CD8-positive, alpha-beta memory T cell (primary cell): ENCODE results near the gene PLEKHA6. TPM values are rescaled to one million over a fixed set of nuclear protein-coding genes. Genes with fewer than 3 reads are reported as not detected.

Experiments
- CTCF ChIA-PET: fragments of 350-600 bp; sonication (Branson Sonifier 250); formaldehyde crosslinking; loops from one replicate; lab custom pipeline; 2021; ENCODE audit warnings: antibody characterized with exemption; lab: Charles Lee
- POLR2A ChIA-PET: fragments of 350-600 bp; sonication (Branson Sonifier 250); formaldehyde crosslinking; loops from one replicate; lab custom pipeline; 2021; ENCODE audit warnings: antibody characterized with exemption; lab: Charles Lee
- DNase-seq, 5 donors: peaks; one replicate each; pipeline versions ENCODE4 v3.0.0 to v3.0.0-alpha.2; 2020 to 2022; ENCODE audit warnings: mixed read lengths in 1 of 5
- H3K27ac ChIP-seq: one replicate; pipeline ENCODE4 v1.7.0; 2013; ENCODE audit warnings: low read depth, mild to moderate bottlenecking, low read length, moderate library complexity
- H3K27me3 ChIP-seq: 2 replicates; pipeline ENCODE4 v1.7.0; 2013; ENCODE audit warnings: low read length, mild to moderate bottlenecking; ENCODE audit not compliant: insufficient read depth, poor library complexity, severe bottlenecking
- H3K36me3 ChIP-seq: 2 replicates; pipeline ENCODE4 v1.7.0; 2013; ENCODE audit warnings: mild to moderate bottlenecking, low read length, moderate library complexity; ENCODE audit not compliant: insufficient read depth
- H3K4me1 ChIP-seq: 2 replicates; pipeline ENCODE4 v1.7.0; 2013; ENCODE audit warnings: mild to moderate bottlenecking, low read length, moderate library complexity; ENCODE audit not compliant: insufficient read depth
- H3K4me3 ChIP-seq: 2 replicates; pipeline ENCODE4 v1.7.0; 2013; ENCODE audit warnings: mild to moderate bottlenecking, low read length
- H3K9me3 ChIP-seq: 2 replicates; pipeline ENCODE4 v1.7.0; 2013; ENCODE audit warnings: mild to moderate bottlenecking, low read length
- H3K27ac Mint-ChIP-seq, 8 donors: one replicate each; pipeline ENCODE4 v1.8.0; 2020 to 2021; ENCODE audit warnings: mixed read lengths in 8 of 8, mild to moderate bottlenecking in 6 of 8, inconsistent platforms in 3 of 8, moderate library complexity in 3 of 8
- H3K27me3 Mint-ChIP-seq, 2 donors: one replicate each; pipeline ENCODE4 v1.8.0; 2020 to 2021; ENCODE audit warnings: mixed read lengths in 2 of 2, mild to moderate bottlenecking in 1 of 2, moderate library complexity in 1 of 2
- H3K36me3 Mint-ChIP-seq, 3 donors: one replicate each; pipeline ENCODE4 v1.8.0; 2020 to 2021; ENCODE audit warnings: mixed read lengths in 3 of 3, inconsistent platforms in 1 of 3, mild to moderate bottlenecking in 1 of 3
- H3K4me1 Mint-ChIP-seq, 3 donors: one replicate each; pipeline ENCODE4 v1.8.0; 2020 to 2021; ENCODE audit warnings: mixed read lengths in 3 of 3, inconsistent platforms in 1 of 3, mild to moderate bottlenecking in 1 of 3
- H3K4me3 Mint-ChIP-seq, 7 donors: one replicate each; pipeline ENCODE4 v1.8.0; 2020 to 2021; ENCODE audit warnings: mixed read lengths in 7 of 7, mild to moderate bottlenecking in 6 of 7, moderate library complexity in 4 of 7, inconsistent platforms in 2 of 7
- H3K9me3 Mint-ChIP-seq, 5 donors: one replicate each; pipeline ENCODE4 v1.8.0; 2020 to 2022; ENCODE audit warnings: mixed read lengths in 5 of 5, mild to moderate bottlenecking in 3 of 5, moderate library complexity in 2 of 5, inconsistent platforms in 1 of 5
- polyA plus RNA-seq: library from polyadenylated mRNA; unstranded; fragments of 300-500 nt; fragmentation: Illumina TruSeq; gene quantifications from one replicate; pipeline ENCODE4 v1.2.3, GENCODE V29; 2021
- total RNA-seq, 2 experiments: library from RNA; stranded (reverse); gene quantifications; one replicate each; pipeline ENCODE4 v1.2.3, GENCODE V29; 2021

PLEKHA6 gene
- total and polyA plus RNA-seq, 3 experiments from 2014 or later, result 0.09 to 0.13 TPM; not detected in 1

DNA sequence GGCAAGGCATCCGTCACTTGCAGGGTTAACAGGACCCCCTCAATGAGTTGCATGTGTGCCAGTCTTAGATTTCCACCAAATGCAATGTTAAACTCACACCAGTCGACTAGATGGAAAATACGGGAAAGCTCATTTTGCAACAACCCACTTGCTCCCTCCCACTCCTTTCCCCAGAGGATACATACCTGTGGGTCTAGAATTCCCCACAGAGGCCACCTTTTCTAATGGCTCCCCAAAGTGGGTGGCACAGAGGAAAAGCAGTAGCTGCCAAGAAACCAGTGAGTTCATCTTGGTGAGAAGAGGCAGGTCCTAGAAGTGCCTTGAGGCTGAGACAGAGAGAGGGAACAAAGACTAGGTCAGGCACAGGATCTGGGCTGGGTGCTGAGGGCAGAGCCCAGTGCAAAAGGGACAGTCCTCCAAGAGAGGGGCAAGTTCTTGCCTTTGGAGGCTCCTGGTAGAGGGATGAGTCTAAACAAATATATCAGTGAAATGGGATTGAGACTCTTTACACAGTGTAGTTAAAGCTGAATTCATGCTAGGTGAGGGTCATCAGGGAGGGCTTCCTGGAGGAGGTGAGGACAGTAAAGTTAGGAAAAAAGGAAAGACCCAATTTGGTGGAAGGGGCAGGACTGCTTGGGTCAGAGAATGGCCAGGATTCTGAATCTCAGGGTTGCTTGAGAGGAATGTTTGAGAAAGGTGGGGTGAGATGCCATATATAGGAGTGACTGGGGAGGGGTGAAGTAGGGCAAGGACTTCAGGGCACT, 167.0 kb downstream of the PLEKHA6 start:
- no peaks in the 10 kb centered on the region for H3K36me3 Mint-ChIP-seq
- Histone ChIP-seq H3K36me3 (no peaks in the 10 kb centered on the region), H3K4me3 (no peak overlapping the region), H3K9me3 (no peaks in the 10 kb centered on the region), H3K27ac (no peak overlapping the region), H3K4me1 (no peaks in the 10 kb centered on the region), H3K27me3 (peaks cover 15% of the 10 kb centered on the region)
- H3K27ac Mint-ChIP-seq, result peak overlapping the region in 2 of 8 donors; percentile 31 to 39
- H3K27me3 Mint-ChIP-seq, result peaks cover 30 to 59% of the 10 kb centered on the region in 2 donors
- ChIA-PET CTCF (interaction anchor here (1.6 to 4.5 kb wide), 2 partner anchors 14 to 170 kb away, joined by 3 to 15 read pairs; no protein-coding TSS in a partner anchor), POLR2A (no interaction called here)
- no peak overlapping the region for H3K4me3 Mint-ChIP-seq
- no peaks in the 10 kb centered on the region for H3K9me3 Mint-ChIP-seq
- peaks cover 14 to 31% (median 24%) of the 10 kb centered on the region in 3 donors for H3K4me1 Mint-ChIP-seq
- DNase-seq, result no peak

DNA sequence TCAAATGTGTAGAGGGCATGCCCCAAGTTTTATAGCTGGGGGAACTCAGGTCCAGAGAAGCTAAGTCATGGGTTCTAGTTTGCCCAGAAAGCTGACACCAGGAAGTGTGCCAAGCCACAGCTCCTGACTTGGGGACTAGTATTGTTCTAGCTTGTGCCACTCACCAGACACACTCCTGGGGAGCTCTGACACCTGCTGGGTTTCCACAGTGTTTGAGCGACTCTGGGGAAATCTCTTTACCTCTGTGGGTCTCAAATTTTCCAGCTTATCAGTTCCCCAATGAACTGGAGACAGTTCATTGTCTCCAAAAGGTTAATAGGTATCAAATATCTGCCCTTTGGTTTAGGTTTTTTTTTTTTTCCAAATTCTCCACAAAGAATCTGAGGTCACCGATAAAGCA, 167.7 kb downstream of the PLEKHA6 start:
- CTCF ChIA-PET, result interaction anchor here (4.5 kb wide), 1 partner anchor 14 kb away, joined by 15 read pairs; no protein-coding TSS in a partner anchor
- POLR2A ChIA-PET, result no interaction called here
- Mint-ChIP-seq H3K9me3 (no peaks in the 10 kb centered on the region), H3K27me3 (peaks cover 32 to 63% of the 10 kb centered on the region in 2 donors), H3K4me1 (peaks cover 14 to 31% (median 24%) of the 10 kb centered on the region in 3 donors), H3K4me3 (no peak overlapping the region), H3K27ac (no peak overlapping the region), H3K36me3 (no peaks in the 10 kb centered on the region)
- no peaks in the 10 kb centered on the region for H3K9me3 ChIP-seq
- H3K4me1 ChIP-seq, result no peaks in the 10 kb centered on the region
- no peak for DNase-seq
- H3K36me3 ChIP-seq, result no peaks in the 10 kb centered on the region
- no peak overlapping the region for H3K27ac ChIP-seq
- H3K27me3 ChIP-seq, result peaks cover 16% of the 10 kb centered on the region
- no peak overlapping the region for H3K4me3 ChIP-seq

DNA sequence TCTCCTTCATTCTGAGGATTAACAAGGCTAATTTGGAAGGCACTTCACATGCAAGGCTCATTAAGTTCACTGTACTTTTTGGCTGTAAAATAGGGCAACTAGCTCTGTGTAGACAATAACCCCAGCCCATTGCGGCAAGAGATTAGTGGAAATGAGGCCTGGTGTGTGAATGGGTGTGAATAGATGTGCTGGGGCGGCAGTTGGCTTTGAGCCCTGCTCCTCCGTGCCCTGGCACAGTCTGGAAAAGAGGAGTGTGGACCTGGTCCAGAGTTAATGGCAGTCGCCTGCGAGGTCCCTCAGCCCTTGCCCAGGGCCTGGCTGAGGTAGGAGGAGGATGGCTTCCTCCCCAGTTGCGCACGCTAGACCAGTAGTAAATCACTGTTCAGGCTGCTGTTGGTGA, 168.3 kb downstream of the PLEKHA6 start:
- Histone ChIP-seq H3K36me3 (no peaks in the 10 kb centered on the region), H3K27ac (no peak overlapping the region), H3K4me3 (no peak overlapping the region), H3K27me3 (peaks cover 20% of the 10 kb centered on the region), H3K4me1 (no peaks in the 10 kb centered on the region), H3K9me3 (no peaks in the 10 kb centered on the region)
- CTCF ChIA-PET, result interaction anchor here (0.9 to 4.5 kb wide), 2 partner anchors 15 to 172 kb away, joined by 3 to 15 read pairs; no protein-coding TSS in a partner anchor
- no peak overlapping the region for H3K4me3 Mint-ChIP-seq
- POLR2A ChIA-PET, result no interaction called here
- peaks cover 14 to 31% (median 22%) of the 10 kb centered on the region in 3 donors for H3K4me1 Mint-ChIP-seq
- H3K9me3 Mint-ChIP-seq, result no peaks in the 10 kb centered on the region
- H3K27me3 Mint-ChIP-seq, result peaks cover 35 to 68% of the 10 kb centered on the region in 2 donors
- no peak overlapping the region for H3K27ac Mint-ChIP-seq
- no peak for DNase-seq
- no peaks in the 10 kb centered on the region for H3K36me3 Mint-ChIP-seq

DNA sequence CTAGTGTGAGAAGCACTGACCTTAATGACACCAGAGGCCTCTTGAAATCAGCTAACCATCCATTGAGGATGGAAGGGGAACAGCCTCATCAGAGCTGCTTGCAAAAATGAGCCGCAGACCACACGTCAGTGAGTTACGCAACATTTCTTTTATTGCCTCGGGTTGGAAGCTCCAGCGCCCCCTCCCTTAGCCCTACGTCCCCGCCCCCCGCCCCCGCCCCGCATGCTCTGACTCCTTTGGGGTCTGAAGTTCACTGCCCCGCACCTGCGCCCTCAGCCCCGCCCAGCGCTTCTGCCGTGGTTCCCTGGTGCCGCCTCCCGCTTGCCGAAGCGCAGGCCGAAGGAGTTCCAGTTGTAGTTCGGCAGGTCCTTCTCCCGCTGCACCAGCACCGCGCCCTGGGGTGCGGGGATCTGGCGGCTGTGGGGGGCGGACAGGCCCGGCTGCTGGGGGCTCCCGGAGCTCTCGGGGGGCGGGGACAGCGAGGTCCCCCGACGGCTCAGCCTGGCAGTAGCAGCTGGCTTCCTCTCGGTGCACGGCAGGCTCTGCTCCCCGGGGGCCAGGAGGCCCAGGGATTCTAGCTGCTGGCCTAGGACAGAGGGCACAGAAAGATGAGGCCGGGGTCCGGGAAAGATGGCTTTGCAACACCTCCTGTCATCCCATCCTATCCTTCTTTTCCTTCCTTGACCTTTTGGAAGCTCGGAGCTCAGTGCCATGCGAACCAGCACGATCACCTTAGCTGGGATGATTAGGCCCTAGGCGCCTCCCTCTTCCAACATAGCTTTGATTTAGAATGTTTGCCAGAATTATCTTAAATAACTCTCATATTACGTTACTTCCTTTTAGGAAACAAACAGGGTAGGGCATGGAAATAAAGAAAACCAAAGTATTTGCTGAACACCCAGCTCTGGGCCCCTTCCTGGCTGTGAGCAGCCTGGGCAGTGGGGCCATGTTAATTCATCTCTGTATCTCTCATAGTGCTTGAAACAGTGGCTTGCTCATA, 169.2 kb downstream of the PLEKHA6 start:
- Histone ChIP-seq H3K9me3 (no peaks in the 10 kb centered on the region), H3K4me3 (no peak overlapping the region), H3K36me3 (no peaks in the 10 kb centered on the region), H3K27ac (no peak overlapping the region), H3K4me1 (no peaks in the 10 kb centered on the region), H3K27me3 (peaks cover 20% of the 10 kb centered on the region)
- DNase-seq, result peak in 2 of 5 donors; percentile 18 to 35
- Mint-ChIP-seq H3K4me3 (peak overlapping the region in 6 of 7 donors; percentile 4 to 61 (median 50)), H3K36me3 (no peaks in the 10 kb centered on the region), H3K4me1 (peaks cover 14 to 31% (median 22%) of the 10 kb centered on the region in 3 donors), H3K27me3 (peaks cover 40 to 68% of the 10 kb centered on the region in 2 donors), H3K9me3 (no peaks in the 10 kb centered on the region), H3K27ac (peak overlapping the region in 3 of 8 donors; percentile 72 to 89 (median 77))
- CTCF ChIA-PET, result interaction anchor here (0.9 to 4.5 kb wide), 2 partner anchors 16 to 173 kb away, joined by 3 to 15 read pairs; no protein-coding TSS in a partner anchor
- POLR2A ChIA-PET, result no interaction called here

DNA sequence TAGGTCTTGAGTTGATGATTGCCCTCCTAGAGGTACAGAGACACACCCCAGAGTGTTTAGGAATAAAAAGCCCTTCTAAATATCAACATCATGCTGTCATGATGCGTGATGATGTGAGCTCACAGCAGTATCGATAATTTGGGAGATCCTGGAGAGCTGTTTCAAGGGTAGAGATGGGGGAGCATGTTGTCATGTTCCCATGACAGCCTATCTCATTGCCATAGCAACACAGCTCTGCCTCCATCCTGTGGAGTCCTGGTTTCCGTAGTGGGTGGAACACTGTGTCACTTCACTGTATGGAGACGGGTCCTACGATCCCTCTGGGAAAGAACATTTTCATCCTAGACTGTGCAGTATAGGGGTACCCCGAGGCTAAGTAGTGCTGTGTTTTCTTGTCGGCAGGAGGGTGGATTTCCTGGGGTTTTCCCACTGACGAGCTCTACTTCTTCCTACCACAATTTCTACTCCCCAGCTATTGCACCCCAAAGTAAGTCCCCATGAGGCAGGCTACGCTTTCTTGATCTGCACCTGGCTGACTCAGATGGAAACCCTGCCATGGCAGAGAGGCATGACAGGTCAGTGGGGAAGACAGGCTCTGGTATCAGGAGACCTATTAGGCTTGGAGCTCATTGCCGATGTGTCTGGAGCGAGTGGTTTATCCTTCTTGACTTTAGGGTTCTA, 170.6 kb downstream of the PLEKHA6 start:
- CTCF ChIA-PET, result no interaction called here
- H3K27me3 ChIP-seq, result peaks cover 20% of the 10 kb centered on the region
- no peaks in the 10 kb centered on the region for H3K36me3 ChIP-seq
- peak overlapping the region in 4 of 7 donors; percentile 3 to 71 (median 29) for H3K4me3 Mint-ChIP-seq
- H3K27ac ChIP-seq, result no peak overlapping the region
- H3K36me3 Mint-ChIP-seq, result no peaks in the 10 kb centered on the region
- H3K27ac Mint-ChIP-seq, result peak overlapping the region in 6 of 8 donors; percentile 3 to 82 (median 68)
- POLR2A ChIA-PET, result interaction anchor here (0.5 kb wide), 1 partner anchor 1219 kb away, joined by 3 read pairs; no protein-coding TSS in a partner anchor
- no peaks in the 10 kb centered on the region for H3K4me1 ChIP-seq
- H3K27me3 Mint-ChIP-seq, result peaks cover 39 to 71% of the 10 kb centered on the region in 2 donors
- peak in 1 of 5 donors; percentile 14 for DNase-seq
- no peaks in the 10 kb centered on the region for H3K9me3 Mint-ChIP-seq
- no peak overlapping the region for H3K4me3 ChIP-seq
- no peaks in the 10 kb centered on the region for H3K9me3 ChIP-seq
- peaks cover 9 to 21% (median 15%) of the 10 kb centered on the region in 3 donors for H3K4me1 Mint-ChIP-seq

DNA sequence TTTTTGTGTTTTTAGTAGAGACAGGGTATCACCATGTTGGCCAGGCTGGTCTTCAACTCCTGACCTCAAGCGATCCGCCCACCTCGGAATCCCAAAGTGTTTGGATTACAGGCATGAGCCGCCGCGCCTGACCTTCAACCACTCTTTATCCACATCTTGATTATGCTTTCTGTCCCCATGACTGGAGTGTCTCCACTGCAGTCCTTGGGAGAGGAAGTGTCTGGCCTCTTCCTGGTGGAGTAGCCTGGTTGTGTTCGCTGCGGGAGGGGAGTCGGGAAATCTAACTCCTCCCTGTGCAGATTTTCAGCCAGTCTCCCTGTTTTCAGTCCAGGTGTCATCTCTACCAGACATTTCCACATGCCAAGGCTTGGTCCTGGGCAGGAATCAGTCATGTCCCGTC, 173.1 kb downstream of the PLEKHA6 start:
- Histone ChIP-seq H3K36me3 (no peaks in the 10 kb centered on the region), H3K27me3 (peaks cover 11% of the 10 kb centered on the region), H3K4me3 (no peak overlapping the region), H3K9me3 (no peaks in the 10 kb centered on the region), H3K4me1 (no peaks in the 10 kb centered on the region), H3K27ac (no peak overlapping the region)
- Mint-ChIP-seq H3K27me3 (peaks cover 36 to 50% of the 10 kb centered on the region in 2 donors), H3K27ac (no peak overlapping the region), H3K4me3 (no peak overlapping the region), H3K4me1 (peaks cover 9 to 21% (median 15%) of the 10 kb centered on the region in 3 donors), H3K36me3 (no peaks in the 10 kb centered on the region), H3K9me3 (no peaks in the 10 kb centered on the region)
- ChIA-PET CTCF (no interaction called here), POLR2A (no interaction called here)
- no peak for DNase-seq

DNA sequence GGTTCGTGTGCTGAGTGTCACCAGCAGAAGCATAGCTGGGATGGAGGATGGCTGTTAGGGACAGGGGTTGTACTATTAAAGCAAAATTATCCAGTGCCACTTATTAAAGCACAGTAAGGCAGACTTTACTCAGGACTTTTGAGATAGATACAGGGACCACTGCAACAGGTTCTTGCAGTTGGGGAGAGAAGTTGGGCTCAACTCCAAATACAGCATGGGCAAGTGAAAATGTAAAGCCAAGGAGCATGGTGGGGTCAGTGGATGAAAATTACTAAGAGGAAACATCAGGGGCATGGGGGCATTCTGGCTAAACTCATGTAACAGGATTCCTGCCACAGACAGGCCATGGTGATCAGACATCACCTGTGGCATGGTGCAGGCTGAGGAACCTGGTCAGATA, 178.6 kb downstream of the PLEKHA6 start:
- no peak overlapping the region for H3K27ac ChIP-seq
- Mint-ChIP-seq H3K36me3 (no peaks in the 10 kb centered on the region), H3K4me1 (no peaks in the 10 kb centered on the region), H3K9me3 (no peaks in the 10 kb centered on the region), H3K27me3 (peaks cover 11 to 14% of the 10 kb centered on the region in 2 donors), H3K27ac (peak overlapping the region in 1 of 8 donors; percentile 23), H3K4me3 (no peak overlapping the region)
- no peaks in the 10 kb centered on the region for H3K36me3 ChIP-seq
- no peaks in the 10 kb centered on the region for H3K4me1 ChIP-seq
- CTCF ChIA-PET, result no interaction called here
- no peaks in the 10 kb centered on the region for H3K9me3 ChIP-seq
- DNase-seq, result no peak
- H3K27me3 ChIP-seq, result no peaks in the 10 kb centered on the region
- H3K4me3 ChIP-seq, result no peak overlapping the region
- POLR2A ChIA-PET, result no interaction called here
